OCI-LY7 (cell line): ENCODE measurements around the gene MIAT. TPM values are rescaled to one million over a fixed set of nuclear protein-coding genes. Genes with fewer than 3 reads are reported as not detected.

Experiments used
- BruUV-seq: library from RNA; stranded (reverse); fragments of 400-500 nt; replicated peaks from 2 replicates; lab custom pipeline; 2021; lab: Mats Ljungman, UMichigan
- CTCF ChIA-PET: fragments of 300-600 bp; sonication (Branson Sonifier 250); formaldehyde crosslinking; loops from one replicate; lab custom pipeline; 2022; ENCODE audit warnings: antibody characterized with exemption; ENCODE audit not compliant: unreplicated experiment; lab: Charles Lee
- POLR2A ChIA-PET: fragments of 300-600 bp; sonication (Branson Sonifier 250); formaldehyde crosslinking; loops from one replicate; lab custom pipeline; 2022; ENCODE audit warnings: antibody characterized with exemption; lab: Charles Lee
- DNase-seq: peaks from one replicate; pipeline ENCODE4 v3.0.0-alpha.2; 2015; ENCODE audit warnings: low spot score
- H2AFZ ChIP-seq: fragments of 200-600 bp; sonication (generic), shearing (Covaris generic); 2 replicates; pipeline ENCODE4 v1.6.1; 2014; ENCODE audit warnings: mild to moderate bottlenecking, antibody characterized with exemption, low read length, moderate library complexity
- H3K27ac ChIP-seq: fragments of 200-600 bp; sonication (generic); 2 replicates; pipeline ENCODE4 v1.5.1; 2014; ENCODE audit warnings: mixed run types, low read depth, mild to moderate bottlenecking, moderate library complexity, low read length, inconsistent platforms; ENCODE audit not compliant: poor library complexity, severe bottlenecking
- H3K36me3 ChIP-seq: fragments of 200-600 bp; sonication (generic); 2 replicates; pipeline ENCODE4 v1.6.1; 2014; ENCODE audit warnings: mild to moderate bottlenecking, antibody characterized with exemption, low read length, moderate library complexity, mixed read lengths; ENCODE audit not compliant: insufficient read depth
- H3K4me1 ChIP-seq: fragments of 200-600 bp; sonication (generic); 2 replicates; pipeline ENCODE4 v1.5.1; 2014; ENCODE audit warnings: mild to moderate bottlenecking, low read length; ENCODE audit not compliant: insufficient read depth, poor library complexity, severe bottlenecking
- H3K4me2 ChIP-seq: fragments of 200-600 bp; sonication (generic); 2 replicates; pipeline ENCODE4 v1.6.1; 2014; ENCODE audit warnings: mild to moderate bottlenecking, low read length
- H3K4me3 ChIP-seq: fragments of 200-600 bp; sonication (generic); 2 replicates; pipeline ENCODE4 v1.5.1; 2014; ENCODE audit warnings: mild to moderate bottlenecking, low read depth, low read length; ENCODE audit not compliant: poor library complexity, severe bottlenecking
- H3K79me2 ChIP-seq: fragments of 200-600 bp; sonication (generic); 2 replicates; pipeline ENCODE4 v1.6.1; 2016; ENCODE audit warnings: low read depth, mild to moderate bottlenecking, low read length, moderate library complexity, mixed read lengths; ENCODE audit not compliant: insufficient read depth
- H3K9me2 ChIP-seq: fragments of 200-600 bp; sonication (generic); 2 replicates; pipeline ENCODE4 v1.6.1; 2016; ENCODE audit warnings: mild to moderate bottlenecking, low read length, mixed read lengths; ENCODE audit not compliant: insufficient read depth
- H3K9me3 ChIP-seq: fragments of 200-600 bp; sonication (generic); 2 replicates; pipeline ENCODE4 v1.6.1; 2014; ENCODE audit warnings: mild to moderate bottlenecking, mixed run types, low read length, mixed read lengths
- H4K20me1 ChIP-seq: fragments of 200-600 bp; sonication (generic); 2 replicates; pipeline ENCODE4 v1.6.1; 2014; ENCODE audit warnings: mild to moderate bottlenecking, antibody characterized with exemption, low read length, moderate library complexity, mixed read lengths; ENCODE audit not compliant: insufficient read depth
- CTCF ChIP-seq: fragments of 200-600 bp; sonication (generic); conservative IDR thresholded peaks from 2 replicates; pipeline ENCODE4 v1.5.1; 2014; ENCODE audit warnings: mild to moderate bottlenecking, antibody characterized with exemption, low read length, moderate library complexity, mixed read lengths
- EZH2phosphoT487 ChIP-seq: fragments of 200-600 bp; sonication (generic); IDR thresholded peaks from 2 replicates; pipeline ENCODE4 v1.6.1; 2018; ENCODE audit warnings: low read depth, borderline replicate concordance, mild to moderate bottlenecking, mixed run types, antibody characterized with exemption, low read length, moderate library complexity, mixed read lengths
- intact Hi-C: fragments of 100-400 bp; cut with micrococcal nuclease; formaldehyde crosslinking; loops from one replicate; pipeline ENCODE4 v1.10.0; 2022; ENCODE audit not compliant: unreplicated experiment
- total RNA-seq, 2 experiments: library from RNA; depleted of rRNA in 1 of 2; stranded (reverse); fragments of >200 nt in 1 of 2; shearing (Covaris generic) in 1 of 2; gene quantifications; 2 replicates each; pipeline ENCODE4 v1.2.3, GENCODE V29; 2014 to 2022

MIAT gene
- total RNA-seq, 2 experiments from 2014 or later = 4.1 to 8.7 TPM

GRCh38 chr22:26681395-26681821 is 24.0 kb downstream of the MIAT start:
- no peak overlapping the region for H3K4me3 ChIP-seq
- ChIA-PET CTCF (no interaction called here), POLR2A (no interaction called here)
- BruUV-seq = no TSS peak
- intact Hi-C loops = no loop called here
- H3K27ac ChIP-seq = no peak overlapping the region
- no peak for DNase-seq
- H3K79me2 ChIP-seq = peaks cover 4% of the 10 kb centered on the region; the same call in 1 of the 2 replicates
- peaks cover 9% of the 10 kb centered on the region for H3K4me1 ChIP-seq
- H3K36me3 ChIP-seq = peaks cover 23% of the 10 kb centered on the region
- no peaks in the 10 kb centered on the region for H3K9me3 ChIP-seq
- TF ChIP-seq CTCF (no peak), EZH2phosphoT487 (no peak)
- H3K9me2 ChIP-seq = no peaks in the 10 kb centered on the region
- no peak overlapping the region for H3K4me2 ChIP-seq
- H4K20me1 ChIP-seq = no peaks in the 10 kb centered on the region
- H2AFZ ChIP-seq = no peak overlapping the region

- Histone ChIP-seq H3K4me2 (no peak overlapping the region), H4K20me1 (no peaks in the 10 kb centered on the region), H3K9me3 (no peaks in the 10 kb centered on the region), H3K4me1 (no peaks in the 10 kb centered on the region), H2AFZ (no peak overlapping the region), H3K9me2 (no peaks in the 10 kb centered on the region), H3K4me3 (no peak overlapping the region), H3K36me3 (peaks cover 23% of the 10 kb centered on the region), H3K27ac (no peak overlapping the region), H3K79me2 (no peaks in the 10 kb centered on the region)
- ChIA-PET CTCF (no interaction called here), POLR2A (interaction anchor here (0.6 kb wide), 1 partner anchor 1188 kb away, joined by 3 read pairs; no protein-coding TSS in a partner anchor)
- no peak for TF ChIP-seq EZH2phosphoT487
- no peak for TF ChIP-seq CTCF
- no peak for DNase-seq
- no TSS peak for BruUV-seq
- intact Hi-C loops = no loop called here
Measured at GRCh38 chr22:26684168-26684567, 26.8 kb downstream of the MIAT start.

- H3K4me3 ChIP-seq = no peak overlapping the region
- BruUV-seq = no TSS peak
- no peaks in the 10 kb centered on the region for H3K9me3 ChIP-seq
- no peaks in the 10 kb centered on the region for H3K9me2 ChIP-seq
- no peaks in the 10 kb centered on the region for H3K4me1 ChIP-seq
- no peaks in the 10 kb centered on the region for H4K20me1 ChIP-seq
- intact Hi-C loops = no loop called here
- H3K4me2 ChIP-seq = no peak overlapping the region
- TF ChIP-seq CTCF (no peak), EZH2phosphoT487 (no peak)
- peaks cover 16% of the 10 kb centered on the region for H3K36me3 ChIP-seq
- H2AFZ ChIP-seq = no peak overlapping the region
- DNase-seq = no peak
- ChIA-PET POLR2A (no interaction called here), CTCF (no interaction called here)
- no peaks in the 10 kb centered on the region for H3K79me2 ChIP-seq
- H3K27ac ChIP-seq = no peak overlapping the region
Measured at GRCh38 chr22:26685601-26686000, 28.2 kb downstream of the MIAT start.
